Small intestine (tissue), 16 donors: ENCODE data around the gene PDGFD. TPM values are rescaled to one million over a fixed set of nuclear protein-coding genes. Genes with fewer than 3 reads are reported as not detected.

ENCODE experiments used
- DNase-seq, 2 donors: peaks; one replicate each; pipeline versions ENCODE4 v3.0.0 to v3.0.0-alpha.2; 2013
- FAIRE-seq: peaks from 2 replicates; lab custom pipeline; 2012; peaks lifted over from hg19 to GRCh38; lab: Jason Lieb, UNC
- H3K27ac ChIP-seq, 3 donors: one replicate each; pipeline ENCODE4 v1.5.1; 2013; ENCODE audit warnings: low read length in 2 of 3, mild to moderate bottlenecking in 2 of 3, control low read depth in 1 of 3, inconsistent platforms in 1 of 3, low read depth in 1 of 3, moderate library complexity in 1 of 3
- H3K27me3 ChIP-seq, 3 donors: one replicate each; pipeline ENCODE4 v1.6.1; 2013; ENCODE audit warnings: low read length in 3 of 3, inconsistent platforms in 1 of 3; ENCODE audit not compliant: control insufficient read depth in 3 of 3, insufficient read depth in 3 of 3
- H3K36me3 ChIP-seq, 3 donors: one replicate each; pipeline ENCODE4 v1.6.1; 2013; ENCODE audit warnings: low read length in 3 of 3, inconsistent platforms in 1 of 3, low read depth in 1 of 3, mild to moderate bottlenecking in 1 of 3, moderate library complexity in 1 of 3; ENCODE audit not compliant: control insufficient read depth in 3 of 3, insufficient read depth in 2 of 3
- H3K4me1 ChIP-seq, 3 donors: one replicate each; pipeline ENCODE4 v1.6.1; 2013; ENCODE audit warnings: low read length in 2 of 3, inconsistent platforms in 1 of 3, low read depth in 1 of 3, mild to moderate bottlenecking in 1 of 3, moderate library complexity in 1 of 3; ENCODE audit not compliant: control insufficient read depth in 3 of 3, insufficient read depth in 2 of 3
- H3K4me3 ChIP-seq, 3 donors: one replicate each; pipeline ENCODE4 v1.5.1; 2013; ENCODE audit warnings: low read length in 3 of 3, control low read depth in 1 of 3, inconsistent platforms in 1 of 3, low read depth in 1 of 3, mild to moderate bottlenecking in 1 of 3, moderate library complexity in 1 of 3
- H3K9me3 ChIP-seq, 2 donors: one replicate each; pipeline ENCODE4 v1.6.1; 2013; ENCODE audit warnings: low read depth in 1 of 2, low read length in 1 of 2; ENCODE audit not compliant: control insufficient read depth in 2 of 2, insufficient read depth in 1 of 2
- WGBS, 3 donors: extraction: QIAGEN DNeasy Blood & Tissue Kit; methylation state at CpG; one replicate each; pipeline ENCODE4 v1.1.7; 2013; 5-methylcytosine and 5-hydroxymethylcytosine counted together
- long read RNA-seq, 10 donors: transcript quantifications; one replicate each; lab custom pipeline, GENCODE V29; 2026
- polyA plus RNA-seq, 4 donors: library from polyadenylated mRNA; stranded (reverse) in 3 of 4; unstranded in 1 of 4; fragments of 200-250 nt in 3 of 4; fragments of 120-200 nt in 1 of 4; gene quantifications; one replicate each; pipeline versions ENCODE4 v1.2.1 to v1.2.3, GENCODE V29; 2013
- donor health status: healthy with polysubstance abuse.
- donor health status: control.
- donor health status: control.
- donor health status: Bipolar disorder and iron deficiency.
- donor health status: healthy.

PDGFD gene
- 10 to 100 TPM in 1 of 4 donors, 1 to 10 TPM in 1, under 1 TPM in 1, not detected in 1; 0.81 to 20.0 (median 3.5) TPM for polyA plus RNA-seq
- long read RNA-seq, donor 1, transcript PDGFD-202 (7 exons, 3,801 nt): major isoform, 5 of 5 reads
- long read RNA-seq, donor 1, partial matches to known transcripts: 0 of 5 reads
- long read RNA-seq, donor 1, other reads (novel, unspliced or antisense): 0 of 5 reads
- long read RNA-seq, donor 2: 0 reads
- long read RNA-seq, donor 3, partial matches to known transcripts: 0 of 1 reads
- long read RNA-seq, donor 3, other reads (novel, unspliced or antisense): 0 of 1 reads
- long read RNA-seq, donor 4: 0 reads
- long read RNA-seq, donor 5: 0 reads
- long read RNA-seq, donor 6, full-length matches to known transcripts: 4 of 4 reads
- long read RNA-seq, donor 6, partial matches to known transcripts: 0 of 4 reads
- long read RNA-seq, donor 6, other reads (novel, unspliced or antisense): 0 of 4 reads
- long read RNA-seq, donor 7: 0 reads
- long read RNA-seq, donor 8: 0 reads
- long read RNA-seq, donor 9: 0 reads
- long read RNA-seq, donor 10, full-length matches to known transcripts: 5 of 5 reads
- long read RNA-seq, donor 10, partial matches to known transcripts: 0 of 5 reads
- long read RNA-seq, donor 10, other reads (novel, unspliced or antisense): 0 of 5 reads

GRCh38 chr11:104164028-104164520 lies at the start of gene PDGFD:
Gene PDGFD, minus strand, starts transcription at chr11:104164147.
- whole genome bisulfite sequencing, 3 donors: 2 to 4% (median 3%) methylated on average over 34 to 37 of the region's 37 CpGs
- peak within 1 kb of the TSS in 1 of 3 donors; percentile 28 for H3K27ac ChIP-seq
- FAIRE-seq: no peak
- peaks cover 0 to 2% (median 0%) of the 10 kb centered on the region in 3 donors for H3K27me3 ChIP-seq
- no peaks in the 10 kb centered on the region for H3K36me3 ChIP-seq
- no peaks in the 10 kb centered on the region for H3K9me3 ChIP-seq
- H3K4me3 ChIP-seq: peak within 1 kb of the TSS in 2 of 3 donors; percentile 38 to 60
- DNase-seq: peak; percentile 17 to 79
- H3K4me1 ChIP-seq: peaks cover 0 to 4% (median 3%) of the 10 kb centered on the region in 3 donors

GRCh38 chr11:104206936-104207335 lies 43.0 kb upstream of the PDGFD start:
- Histone ChIP-seq H3K9me3 (no peaks in the 10 kb centered on the region), H3K36me3 (no peaks in the 10 kb centered on the region), H3K27ac (no peak overlapping the region), H3K4me1 (no peaks in the 10 kb centered on the region), H3K27me3 (no peaks in the 10 kb centered on the region), H3K4me3 (no peak overlapping the region)
- DNase-seq (no peak), FAIRE-seq (no peak)
- 67 to 71% (median 68%) methylated on average over 4 of the region's 4 CpGs for WGBS, 3 donors

GRCh38 chr11:104205838-104206237 lies 41.9 kb upstream of the PDGFD start:
- no peak overlapping the region for H3K27ac ChIP-seq
- H3K36me3 ChIP-seq: no peaks in the 10 kb centered on the region
- no peak overlapping the region for H3K4me3 ChIP-seq
- no peaks in the 10 kb centered on the region for H3K9me3 ChIP-seq
- FAIRE-seq (no peak), DNase-seq (no peak)
- no peaks in the 10 kb centered on the region for H3K27me3 ChIP-seq
- no peaks in the 10 kb centered on the region for H3K4me1 ChIP-seq

DNA sequence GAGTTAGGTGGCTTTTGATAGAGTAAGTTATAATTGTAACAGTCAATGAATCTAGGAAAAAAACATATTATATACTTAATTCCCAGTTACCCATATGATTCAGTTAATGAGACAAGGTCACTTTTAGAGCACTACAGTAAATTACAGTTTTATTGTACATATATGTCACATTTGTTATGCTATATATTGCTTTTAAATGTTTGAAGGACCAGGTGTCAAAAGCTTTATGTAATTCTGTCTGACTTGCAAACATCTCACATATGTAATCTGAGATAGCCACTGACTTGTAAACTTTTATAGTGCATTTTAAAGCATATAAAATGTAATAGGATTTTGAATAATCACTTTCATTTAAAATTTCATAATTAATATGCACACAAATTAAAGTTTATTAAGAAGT lies 36.7 kb upstream of the PDGFD start:
- Histone ChIP-seq H3K36me3 (no peaks in the 10 kb centered on the region), H3K27ac (no peak overlapping the region), H3K4me1 (no peaks in the 10 kb centered on the region), H3K27me3 (no peaks in the 10 kb centered on the region), H3K9me3 (no peaks in the 10 kb centered on the region), H3K4me3 (no peak overlapping the region)
- FAIRE-seq (no peak), DNase-seq (no peak)

- H3K36me3 ChIP-seq: no peaks in the 10 kb centered on the region
- no peak overlapping the region for H3K27ac ChIP-seq
- 56 to 85% (median 80%) methylated on average over 1 of the region's 1 CpG for WGBS, 3 donors
- H3K4me1 ChIP-seq: no peaks in the 10 kb centered on the region
- H3K9me3 ChIP-seq: no peaks in the 10 kb centered on the region
- FAIRE-seq (no peak), DNase-seq (no peak)
- no peaks in the 10 kb centered on the region for H3K27me3 ChIP-seq
- H3K4me3 ChIP-seq: no peak overlapping the region
These were observed 35.1 kb upstream of the PDGFD start for GRCh38 chr11:104199053-104199452.

DNA sequence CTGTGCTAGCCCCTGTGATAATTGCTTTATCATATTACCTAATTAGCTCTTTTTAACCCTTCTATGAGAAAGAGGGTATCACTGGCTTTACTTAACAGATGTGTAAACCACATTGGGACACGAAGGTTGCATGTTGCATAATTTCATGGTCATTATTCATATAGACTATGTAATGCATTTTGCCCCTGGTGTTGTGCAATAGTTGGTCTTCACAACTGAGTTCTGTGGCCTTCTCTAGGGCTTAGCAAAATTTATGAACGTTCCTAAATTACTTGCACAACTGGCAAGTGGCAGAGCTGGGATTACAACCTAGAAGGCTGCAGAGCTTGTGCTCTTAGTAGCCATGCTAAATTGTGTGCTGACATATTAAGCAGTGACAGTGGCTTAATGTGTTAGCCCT lies 34.6 kb upstream of the PDGFD start:
- no peak for DNase-seq
- FAIRE-seq: no peak
- Histone ChIP-seq H3K27me3 (no peaks in the 10 kb centered on the region), H3K4me1 (no peaks in the 10 kb centered on the region), H3K9me3 (no peaks in the 10 kb centered on the region), H3K4me3 (no peak overlapping the region), H3K36me3 (no peaks in the 10 kb centered on the region), H3K27ac (no peak overlapping the region)
- WGBS, 3 donors: 62 to 70% (median 68%) methylated on average over 2 of the region's 2 CpGs

DNA sequence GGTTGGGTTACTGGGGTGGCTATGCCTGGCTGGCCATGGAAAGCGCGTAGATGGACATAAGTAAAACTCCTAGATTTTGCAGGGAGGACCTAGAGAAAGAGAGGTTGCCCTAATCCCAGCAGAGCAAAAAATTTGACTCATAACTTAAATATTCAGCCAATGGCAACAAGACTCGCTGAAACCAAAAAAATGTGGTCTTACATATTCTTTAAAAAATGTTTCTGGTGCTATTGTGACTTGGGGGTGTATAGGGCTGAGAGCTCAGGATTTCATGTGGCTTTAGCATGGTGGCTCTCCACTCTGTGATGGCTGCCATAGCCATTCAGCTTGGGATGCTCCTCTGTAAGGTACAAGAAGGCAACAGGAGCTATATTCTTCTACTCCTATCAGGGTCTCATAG lies 27.2 kb upstream of the PDGFD start:
- H3K9me3 ChIP-seq: no peaks in the 10 kb centered on the region
- H3K27ac ChIP-seq: no peak overlapping the region
- no peak overlapping the region for H3K4me3 ChIP-seq
- H3K27me3 ChIP-seq: no peaks in the 10 kb centered on the region
- 89 to 95% (median 92%) methylated on average over 3 of the region's 3 CpGs for WGBS, 3 donors
- no peak for DNase-seq
- no peaks in the 10 kb centered on the region for H3K36me3 ChIP-seq
- no peak for FAIRE-seq
- H3K4me1 ChIP-seq: no peaks in the 10 kb centered on the region

GRCh38 chr11:104183593-104183992 lies 19.6 kb upstream of the PDGFD start:
- no peaks in the 10 kb centered on the region for H3K4me1 ChIP-seq
- FAIRE-seq: no peak
- H3K27me3 ChIP-seq: no peaks in the 10 kb centered on the region
- H3K4me3 ChIP-seq: no peak overlapping the region
- no peaks in the 10 kb centered on the region for H3K9me3 ChIP-seq
- DNase-seq: no peak
- no peaks in the 10 kb centered on the region for H3K36me3 ChIP-seq
- no peak overlapping the region for H3K27ac ChIP-seq
